CD4-positive, alpha-beta T cell treated with Interleukin-15 for 1 hour (primary cell): Measurements from ENCODE around the gene SMYD3.
"Not testable (repeated sequence)": the region's sequence is repeated elsewhere in the genome, so short reads cannot be mapped to it uniquely, and the experiment has no call there.

ENCODE experiments used
- DNase-seq: peaks from one replicate; pipeline ENCODE4 v3.0.0-alpha.2; 2020

The SMYD3 gene

GRCh38 chr1:246041360-246041759 is 465.7 kb downstream of the SMYD3 start:
- no peak for DNase-seq

DNA sequence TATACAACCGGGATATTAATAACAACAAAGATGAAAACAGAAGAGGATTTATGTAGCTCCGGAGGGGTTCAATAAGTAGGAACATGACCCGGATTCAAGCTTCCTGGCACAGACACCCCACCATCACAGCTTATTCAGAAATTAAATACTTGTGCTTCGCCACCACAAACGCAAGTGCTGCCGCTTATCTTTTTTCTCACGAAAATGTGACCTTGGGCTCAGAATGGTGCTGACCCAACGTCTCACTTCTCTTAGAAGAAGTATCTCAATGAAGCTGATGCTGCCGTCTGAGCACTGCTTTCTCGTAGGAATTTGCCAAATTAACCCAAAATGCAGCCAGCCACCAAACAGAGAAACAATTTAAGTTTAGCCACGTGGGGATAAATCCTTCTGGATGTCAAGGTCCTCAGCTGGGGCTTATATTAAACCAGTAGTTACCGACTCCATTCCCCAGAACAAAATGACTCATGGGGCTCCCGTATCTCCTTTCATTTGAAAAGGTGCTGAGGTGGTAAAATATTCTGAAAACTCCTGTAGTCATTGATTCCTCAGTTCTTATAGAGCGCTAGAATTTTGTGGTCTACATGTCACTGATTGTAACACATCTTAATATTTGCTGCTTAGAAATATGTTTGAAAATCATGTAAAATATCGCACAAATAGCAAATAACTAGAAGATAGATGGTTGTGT is 466.7 kb downstream of the SMYD3 start:
- no peak for DNase-seq

DNA sequence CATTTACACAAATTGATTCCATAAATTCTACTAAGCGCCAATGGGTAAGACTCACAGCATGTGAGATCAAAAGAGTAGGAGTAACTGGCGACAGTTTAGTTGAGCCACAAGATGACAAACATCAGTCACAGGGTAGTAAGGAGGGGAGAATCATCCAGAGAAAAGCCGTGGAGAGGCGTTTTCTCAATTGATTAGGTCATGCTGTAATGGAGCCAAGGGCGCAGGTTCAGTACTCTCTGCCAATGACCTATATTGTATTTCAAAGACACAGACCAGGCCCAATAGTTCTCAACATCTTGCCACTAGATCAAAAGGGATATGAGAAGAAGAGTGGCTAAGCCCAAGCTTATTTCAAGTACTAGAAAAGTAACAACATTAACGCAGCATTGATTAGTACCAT is 467.5 kb downstream of the SMYD3 start:
- no peak for DNase-seq

DNA sequence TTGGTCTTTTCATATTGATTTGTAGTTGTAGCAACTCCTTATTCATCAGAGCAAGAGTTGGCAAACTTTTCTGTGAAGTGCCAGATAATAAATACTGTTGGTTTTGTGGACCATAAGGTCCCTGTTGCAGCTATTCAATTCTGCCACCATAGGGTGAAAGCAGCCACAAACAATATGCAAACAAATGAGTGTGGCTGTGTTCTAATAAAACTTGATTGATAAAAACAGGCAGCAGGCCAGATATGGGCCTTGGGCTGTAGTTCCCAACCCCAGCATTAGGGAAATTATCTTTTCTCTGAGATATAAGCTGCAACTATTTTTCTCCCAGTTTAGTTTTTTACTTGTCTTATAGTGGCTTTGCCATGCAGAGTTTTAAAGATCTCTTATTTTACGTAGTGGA is 469.2 kb downstream of the SMYD3 start:
- DNase-seq = no peak

DNA sequence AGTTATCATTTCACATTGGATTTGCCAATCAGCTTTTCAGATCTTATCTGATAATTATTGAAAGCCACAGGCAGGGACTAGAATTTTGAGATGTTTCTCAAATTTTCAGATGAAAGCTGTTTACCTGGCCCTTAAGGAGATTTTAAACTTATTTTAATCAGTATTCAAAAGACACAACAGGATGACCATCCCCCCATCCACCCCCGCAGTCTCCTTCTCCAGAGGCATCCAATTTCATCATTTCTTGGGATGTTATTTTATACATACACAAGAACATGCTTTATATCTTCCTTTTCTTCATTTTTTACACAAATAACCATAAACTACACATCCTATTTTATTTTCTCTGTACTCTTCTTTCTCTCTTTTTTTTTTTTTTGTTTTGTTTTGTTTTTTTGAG is 470.9 kb downstream of the SMYD3 start:
- no peak for DNase-seq

GRCh38 chr1:246035060-246035541 is 472.0 kb downstream of the SMYD3 start:
- DNase-seq = no peak

DNA sequence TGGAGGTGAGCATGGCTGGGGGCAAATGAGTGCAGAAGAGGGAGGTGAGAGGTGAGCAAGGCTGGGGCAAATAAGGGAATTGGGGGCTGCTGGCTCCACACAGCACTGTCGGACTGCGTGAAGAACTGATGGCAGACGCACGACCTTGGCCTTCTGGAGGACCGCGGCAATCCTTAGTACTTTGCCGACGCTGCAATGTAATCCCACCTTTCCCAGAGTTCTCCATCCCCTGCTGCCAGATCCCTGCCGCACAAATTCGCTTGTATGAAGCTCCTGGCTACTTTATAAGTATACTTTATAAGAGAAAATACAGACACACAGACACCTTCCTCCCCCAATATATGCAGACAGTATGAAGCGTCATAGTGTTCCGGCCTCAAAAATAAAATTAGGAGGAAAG is 472.4 kb downstream of the SMYD3 start:
- no peak for DNase-seq

GRCh38 chr1:246032984-246033383 is 474.1 kb downstream of the SMYD3 start:
- DNase-seq = no peak

DNA sequence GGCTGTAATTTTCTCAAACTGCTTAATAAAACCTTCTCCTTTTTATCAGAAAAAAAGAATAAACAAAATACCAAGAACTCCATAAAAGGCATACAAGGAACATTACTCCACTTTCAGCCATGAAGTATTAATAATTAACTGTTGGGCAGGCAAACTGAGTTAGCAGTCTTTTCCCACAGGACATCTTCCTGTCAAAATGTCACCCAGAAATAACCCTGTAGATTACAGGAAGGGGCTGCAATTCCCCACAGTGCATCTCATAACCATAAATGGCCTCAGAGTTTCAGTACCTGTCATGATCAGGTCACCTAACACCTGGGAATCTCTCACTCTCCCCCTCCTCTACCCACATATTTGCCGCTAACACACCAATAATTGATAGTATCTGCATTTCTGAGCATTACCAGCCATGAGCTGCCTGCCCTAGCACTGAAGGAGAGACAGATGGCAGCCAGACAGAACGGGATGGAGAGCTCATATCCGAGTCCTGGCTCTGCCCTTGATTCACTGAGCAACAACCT is 475.0 kb downstream of the SMYD3 start:
- no peak for DNase-seq

GRCh38 chr1:246029616-246030015 is 477.5 kb downstream of the SMYD3 start:
- DNase-seq = no peak

DNA sequence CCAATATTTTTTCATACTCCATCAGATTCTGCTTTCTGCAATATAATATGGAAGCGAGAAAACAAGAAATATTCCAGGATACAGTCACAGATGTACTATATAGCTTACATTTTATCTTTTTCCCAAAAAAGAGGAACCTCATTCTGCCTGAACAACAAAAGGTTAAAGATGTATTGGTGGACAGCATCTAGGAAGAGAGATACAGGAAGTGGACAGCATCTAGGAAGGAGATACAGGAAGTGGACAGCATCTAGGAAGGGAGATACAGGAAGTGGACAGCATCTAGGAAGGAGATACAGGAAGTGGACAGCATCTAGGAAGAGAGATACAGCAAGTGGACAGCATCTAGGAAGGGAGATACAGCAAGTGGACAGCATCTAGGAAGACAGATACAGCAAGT is 483.0 kb downstream of the SMYD3 start:
- not testable (repeated sequence) for DNase-seq

- no peak for DNase-seq
These were observed 486.7 kb downstream of the SMYD3 start for GRCh38 chr1:246020211-246020954.

- no peak for DNase-seq
These were observed 488.9 kb downstream of the SMYD3 start for GRCh38 chr1:246018146-246018545.

GRCh38 chr1:246012341-246012740 is 494.7 kb downstream of the SMYD3 start:
- DNase-seq = no peak

DNA sequence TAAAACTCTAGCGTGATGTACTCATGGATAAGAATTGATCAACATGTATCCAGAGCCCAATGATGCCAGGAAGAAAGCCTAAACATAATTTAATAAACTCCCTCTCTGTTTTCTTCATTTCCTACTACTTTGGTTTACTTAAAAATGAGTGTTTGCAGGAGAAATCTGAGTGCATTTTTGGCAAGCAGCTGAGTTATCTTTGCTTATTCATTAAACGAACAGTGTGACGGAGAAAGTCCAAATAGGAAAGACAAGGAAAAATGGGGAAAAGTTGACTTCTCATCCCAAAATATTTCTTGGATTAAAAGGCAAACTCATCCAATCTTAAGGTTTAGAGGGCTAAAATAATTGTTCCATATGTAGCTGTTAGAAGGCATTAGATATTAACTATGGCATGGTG is 496.7 kb downstream of the SMYD3 start:
- DNase-seq = no peak

DNA sequence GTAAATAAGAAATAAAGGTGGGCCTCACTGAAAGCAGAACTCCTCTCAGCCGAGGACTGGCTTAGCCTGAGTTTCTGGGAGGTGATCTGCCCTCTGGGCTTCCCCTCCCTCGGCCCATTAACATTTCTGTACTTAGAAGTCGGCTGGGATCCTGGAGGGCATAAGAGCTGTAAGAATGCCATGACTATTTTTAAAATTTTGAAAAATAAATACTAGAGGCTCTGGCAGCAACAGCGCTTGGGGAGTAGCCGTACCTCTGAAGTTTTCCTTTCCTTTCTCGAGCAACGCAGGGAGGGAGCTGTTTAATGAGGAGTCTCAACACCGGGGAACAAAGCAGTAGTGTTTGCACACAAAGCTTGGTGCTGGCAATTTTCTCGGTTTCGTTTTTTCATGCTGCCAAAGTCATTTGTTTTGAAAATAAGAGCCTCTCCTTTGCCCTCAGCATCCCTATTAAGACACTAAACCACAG is 498.7 kb downstream of the SMYD3 start:
- DNase-seq = no peak

GRCh38 chr1:246005067-246005466 is 502.0 kb downstream of the SMYD3 start:
- no peak for DNase-seq

DNA sequence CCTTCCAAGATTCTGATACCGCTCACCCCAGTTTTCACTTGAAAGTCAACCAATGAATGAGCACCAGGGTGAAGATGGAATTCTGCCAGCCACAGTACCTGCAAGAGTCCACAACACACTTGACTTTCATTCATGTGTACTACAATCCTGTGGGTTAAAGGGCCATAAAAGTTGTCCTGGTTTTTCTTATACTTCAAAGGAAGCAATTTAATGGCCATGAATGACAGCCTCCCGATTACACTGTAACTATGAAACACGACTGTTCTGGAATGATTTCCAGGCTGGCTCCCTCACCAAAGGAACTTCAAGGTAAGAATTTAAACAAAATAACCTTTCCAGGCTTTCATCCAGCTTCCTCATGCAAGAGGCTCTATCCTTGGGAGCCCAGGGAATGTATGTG is 502.8 kb downstream of the SMYD3 start:
- no peak for DNase-seq

- DNase-seq = no peak
These were observed 503.7 kb downstream of the SMYD3 start for GRCh38 chr1:246003442-246003730.

DNA sequence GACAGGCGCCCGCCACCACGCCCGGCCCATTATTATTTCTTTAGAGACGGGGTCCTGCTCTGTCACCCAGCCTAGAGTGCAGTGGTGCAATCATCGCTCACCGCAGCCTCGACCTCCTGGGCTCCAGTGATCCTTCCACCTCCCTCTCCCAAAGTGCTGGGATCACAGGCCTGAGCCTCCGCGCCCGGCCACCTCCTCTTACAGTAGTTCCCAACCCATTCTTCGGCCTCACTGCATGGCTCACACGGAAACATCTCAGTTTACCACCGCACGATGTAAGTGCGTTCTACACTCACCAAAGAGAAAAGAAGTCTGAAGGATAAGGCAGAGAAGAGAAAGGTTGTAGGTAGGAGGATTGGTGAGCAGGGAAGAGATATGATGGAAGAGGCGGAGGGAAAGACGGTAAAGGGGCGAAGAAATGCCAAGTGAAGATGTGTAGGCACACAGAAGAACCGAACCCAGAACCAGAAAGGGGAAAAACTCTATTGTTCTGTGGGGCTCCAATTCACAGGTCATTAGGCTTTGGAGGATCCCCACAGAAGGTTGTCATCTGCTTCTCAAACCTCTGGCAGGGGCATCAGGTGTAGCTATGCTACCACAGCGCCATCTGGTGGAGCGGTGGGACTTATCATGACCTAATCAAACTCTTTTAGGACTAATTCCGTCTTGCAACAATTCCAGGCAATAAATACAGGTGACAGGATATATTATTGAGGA is 504.2 kb downstream of the SMYD3 start:
- DNase-seq = peak; percentile 72

GRCh38 chr1:246001837-246002230 is 505.2 kb downstream of the SMYD3 start:
- no peak for DNase-seq

- DNase-seq = no peak
These were observed 505.8 kb downstream of the SMYD3 start for GRCh38 chr1:246001142-246001836.

DNA sequence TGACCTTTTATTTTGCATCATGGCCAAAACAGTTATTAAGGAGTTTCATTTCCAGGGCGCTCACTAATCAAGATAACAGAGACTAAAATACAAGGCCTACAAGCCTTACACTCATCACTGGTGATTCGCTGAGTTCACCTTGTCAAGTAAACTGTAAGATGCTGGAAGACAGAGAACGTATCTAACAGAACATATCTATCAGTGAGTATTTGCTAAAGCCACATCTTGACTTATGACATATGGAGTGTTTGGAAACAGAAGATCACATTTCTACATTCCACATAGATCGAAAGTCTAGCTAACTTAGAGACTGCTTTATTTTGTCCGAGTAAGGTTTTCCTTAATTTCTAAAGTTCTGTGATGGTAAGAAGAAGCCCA is 506.5 kb downstream of the SMYD3 start:
- DNase-seq = no peak
